Measurements from ENCODE around the gene B4GALT3. TPM values are rescaled to one million over a fixed set of nuclear protein-coding genes. Genes with fewer than 3 reads are reported as not detected.

B4GALT3 gene
- total RNA-seq, 4 donors from 2014 or later = 26.9 to 36.6 (median 30.0) TPM

DNA sequence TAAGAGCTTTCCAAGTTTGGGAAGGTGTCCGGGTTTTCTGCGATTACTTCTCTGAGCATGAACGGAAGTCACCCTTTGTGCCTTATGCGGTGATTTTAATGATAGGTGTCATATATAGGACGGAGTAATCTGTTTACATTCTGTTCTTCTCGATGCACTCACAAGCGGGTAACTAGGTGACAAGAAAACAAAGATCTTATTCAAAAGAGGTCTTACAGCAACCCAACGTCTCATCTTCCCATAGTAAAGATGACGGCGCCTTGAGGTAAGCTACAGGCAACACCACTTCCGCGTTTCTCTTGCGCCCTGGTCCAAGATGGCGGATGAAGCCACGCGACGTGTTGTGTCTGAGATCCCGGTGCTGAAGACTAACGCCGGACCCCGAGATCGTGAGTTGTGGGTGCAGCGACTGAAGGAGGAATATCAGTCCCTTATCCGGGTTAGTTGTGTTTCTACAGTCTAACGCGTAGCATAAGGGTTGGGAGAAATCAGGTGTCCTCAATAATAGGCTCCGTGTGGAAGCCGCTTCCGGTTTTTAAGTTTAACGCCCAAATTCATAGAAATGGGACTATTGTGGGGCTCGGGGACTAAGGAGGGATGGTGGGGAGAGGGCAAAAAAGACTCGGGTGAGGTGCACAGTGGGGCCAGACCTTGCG, 23.5 kb downstream of the B4GALT3 start, which contains the start of gene UFC1:
TSS of gene UFC1 (plus strand) at position 297 of the 656 bp plus-strand sequence. CDS start at position 317, 20 bp downstream.
- TF ChIP-seq CTCF (IDR thresholded peaks at IDR 0.05) (no peak), POLR2AphosphoS5 (IDR thresholded peaks at IDR 0.05) (peak; percentile 57 to 81 (median 75)), EP300 (IDR thresholded peaks at IDR 0.05) (no peak), POLR2A (IDR thresholded peaks at IDR 0.05) (peak in 1 of 2 donors; percentile 49)
- under 1% methylated on average over 33 of the region's 33 CpGs for WGBS
- Histone ChIP-seq H3K36me3 (no peaks in the 10 kb centered on the region), H3K4me1 (peaks cover 22% of the 10 kb centered on the region), H3K27ac (peak within 1 kb of the TSS; percentile 97), H3K4me3 (peak within 1 kb of the TSS; percentile 67), H3K27me3 (no peaks in the 10 kb centered on the region), H3K9me3 (no peaks in the 10 kb centered on the region)
- peak; percentile 88 to 93 for DNase-seq (ENCODE audit: low spot score in 2 of 2)

GRCh38 chr1:161153176-161153575, 24.1 kb downstream of the B4GALT3 start:
- Histone ChIP-seq H3K36me3 (no peaks in the 10 kb centered on the region), H3K27me3 (no peaks in the 10 kb centered on the region), H3K4me1 (peaks cover 18% of the 10 kb centered on the region), H3K27ac (peak overlapping the region; percentile 97), H3K9me3 (no peaks in the 10 kb centered on the region), H3K4me3 (peak overlapping the region; percentile 67)
- peak; percentile 10 to 24 for DNase-seq (ENCODE audit: low spot score in 2 of 2)
- TF ChIP-seq POLR2A (IDR thresholded peaks at IDR 0.05) (no peak), POLR2AphosphoS5 (IDR thresholded peaks at IDR 0.05) (no peak), EP300 (IDR thresholded peaks at IDR 0.05) (no peak), CTCF (IDR thresholded peaks at IDR 0.05) (no peak)
- 19% methylated on average over 9 of the region's 9 CpGs for WGBS

DNA sequence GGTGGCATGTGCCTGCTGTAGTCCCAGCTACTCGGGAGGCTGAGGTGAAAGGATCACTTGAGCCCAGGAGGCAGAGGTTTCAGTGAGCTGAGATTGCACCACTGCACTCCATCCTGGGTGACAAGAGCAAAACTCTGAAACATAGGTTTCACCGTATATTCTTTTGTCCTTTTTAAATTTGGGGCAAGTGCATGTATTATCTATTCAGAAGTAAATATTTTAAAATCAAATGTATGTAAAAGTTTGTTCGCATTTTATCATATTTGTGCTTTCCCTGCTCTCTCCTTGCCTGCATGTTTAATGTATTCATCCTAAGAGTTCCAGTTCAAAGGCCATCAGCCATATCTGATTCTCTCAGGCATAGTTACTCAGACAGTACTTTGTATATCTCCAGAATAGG, 31.5 kb downstream of the B4GALT3 start:
- WGBS = 83% methylated on average over 3 of the region's 3 CpGs

GRCh38 chr1:161140755-161141400, 36.4 kb downstream of the B4GALT3 start:
- H3K27me3 ChIP-seq = no peaks in the 10 kb centered on the region
- H3K9me3 ChIP-seq = no peaks in the 10 kb centered on the region
- 96% methylated on average over 29 of the region's 29 CpGs for WGBS
- H3K36me3 ChIP-seq = no peaks in the 10 kb centered on the region
- H3K4me1 ChIP-seq = no peaks in the 10 kb centered on the region
- H3K4me3 ChIP-seq = no peak overlapping the region
- H3K27ac ChIP-seq = no peak overlapping the region
- TF ChIP-seq CTCF (IDR thresholded peaks at IDR 0.05) = no peak
- no peak for TF ChIP-seq POLR2AphosphoS5 (IDR thresholded peaks at IDR 0.05)
- TF ChIP-seq POLR2A (IDR thresholded peaks at IDR 0.05) = no peak
- DNase-seq (ENCODE audit: low spot score in 2 of 2) = no peak

More for the DNA sequence above, 31.5 kb downstream of the B4GALT3 start:
- Histone ChIP-seq H3K27me3 (no peaks in the 10 kb centered on the region), H3K4me1 (no peaks in the 10 kb centered on the region), H3K27ac (no peak overlapping the region), H3K9me3 (no peaks in the 10 kb centered on the region), H3K36me3 (no peaks in the 10 kb centered on the region), H3K4me3 (no peak overlapping the region)
- TF ChIP-seq CTCF (IDR thresholded peaks at IDR 0.05) (no peak), POLR2AphosphoS5 (IDR thresholded peaks at IDR 0.05) (no peak), POLR2A (IDR thresholded peaks at IDR 0.05) (no peak), EP300 (IDR thresholded peaks at IDR 0.05) (no peak)
- no peak for DNase-seq (ENCODE audit: low spot score in 2 of 2)

GRCh38 chr1:161139766-161140165, 37.5 kb downstream of the B4GALT3 start:
- H3K27ac ChIP-seq = no peak overlapping the region
- no peaks in the 10 kb centered on the region for H3K9me3 ChIP-seq
- no peaks in the 10 kb centered on the region for H3K4me1 ChIP-seq
- 25% methylated on average over 1 of the region's 1 CpG for WGBS
- H3K4me3 ChIP-seq = no peak overlapping the region
- no peak for TF ChIP-seq POLR2A (IDR thresholded peaks at IDR 0.05)
- no peak for TF ChIP-seq POLR2AphosphoS5 (IDR thresholded peaks at IDR 0.05)
- peak; percentile 29 to 31 for TF ChIP-seq CTCF (IDR thresholded peaks at IDR 0.05)
- TF ChIP-seq EP300 (IDR thresholded peaks at IDR 0.05) = no peak
- no peaks in the 10 kb centered on the region for H3K36me3 ChIP-seq
- H3K27me3 ChIP-seq = no peaks in the 10 kb centered on the region
- DNase-seq (ENCODE audit: low spot score in 2 of 2) = no peak
